ENCODE results near the gene DHX8.

DNA sequence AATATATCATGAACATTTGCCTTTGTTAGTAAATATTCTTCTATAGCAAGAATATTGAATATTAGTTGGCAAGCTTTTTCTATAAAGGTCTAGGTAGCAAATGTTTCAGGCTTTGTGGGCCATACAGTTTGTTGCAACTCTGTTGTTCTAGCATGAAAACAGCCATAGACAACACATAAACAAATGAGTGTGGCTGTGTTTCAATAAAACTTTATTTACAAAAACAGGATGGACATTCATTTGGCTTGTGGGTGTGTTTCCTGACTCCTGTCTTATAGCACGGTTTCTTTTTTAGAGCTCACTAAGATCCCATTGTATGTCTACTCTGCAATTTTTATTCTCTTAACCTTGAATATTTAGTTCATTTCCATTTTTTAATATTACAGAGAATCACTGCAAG lies 46.0 kb upstream of the DHX8 start:
- TF ChIP-seq, protein P1, sequence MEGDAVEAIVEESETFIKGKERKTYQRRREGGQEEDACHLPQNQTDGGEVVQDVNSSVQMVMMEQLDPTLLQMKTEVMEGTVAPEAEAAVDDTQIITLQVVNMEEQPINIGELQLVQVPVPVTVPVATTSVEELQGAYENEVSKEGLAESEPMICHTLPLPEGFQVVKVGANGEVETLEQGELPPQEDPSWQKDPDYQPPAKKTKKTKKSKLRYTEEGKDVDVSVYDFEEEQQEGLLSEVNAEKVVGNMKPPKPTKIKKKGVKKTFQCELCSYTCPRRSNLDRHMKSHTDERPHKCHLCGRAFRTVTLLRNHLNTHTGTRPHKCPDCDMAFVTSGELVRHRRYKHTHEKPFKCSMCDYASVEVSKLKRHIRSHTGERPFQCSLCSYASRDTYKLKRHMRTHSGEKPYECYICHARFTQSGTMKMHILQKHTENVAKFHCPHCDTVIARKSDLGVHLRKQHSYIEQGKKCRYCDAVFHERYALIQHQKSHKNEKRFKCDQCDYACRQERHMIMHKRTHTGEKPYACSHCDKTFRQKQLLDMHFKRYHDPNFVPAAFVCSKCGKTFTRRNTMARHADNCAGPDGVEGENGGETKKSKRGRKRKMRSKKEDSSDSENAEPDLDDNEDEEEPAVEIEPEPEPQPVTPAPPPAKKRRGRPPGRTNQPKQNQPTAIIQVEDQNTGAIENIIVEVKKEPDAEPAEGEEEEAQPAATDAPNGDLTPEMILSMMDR (conservative IDR thresholded peaks at IDR 0.05; ENCODE audit: low read length) = no peak
- no peak for TF ChIP-seq EZH2phosphoT487 (IDR thresholded peaks at IDR 0.05; ENCODE audit: borderline replicate concordance)

All from Loucy (cell line).